ENCODE data around the gene IFNA7. TPM values are rescaled to one million over a fixed set of nuclear protein-coding genes. Genes with fewer than 3 reads are reported as not detected.
"Not testable (repeated sequence)": the region's sequence is repeated elsewhere in the genome, so short reads cannot be mapped to it uniquely, and the experiment has no call there.

IFNA7 gene
- total RNA-seq, 1 donor from 2014 or later = not detected

- Mint-ChIP-seq H3K4me3 (ENCODE audit: unreplicated experiment) (no peak overlapping the region), H3K27me3 (ENCODE audit: unreplicated experiment) (peaks cover 2% of the 10 kb centered on the region)
- TF ChIP-seq CTCF (IDR thresholded peaks at IDR 0.05; ENCODE audit: partially characterized antibody, unreplicated experiment) = no peak
Observed at GRCh38 chr9:21234153-21234687, 32.2 kb upstream of the IFNA7 start.

GRCh38 chr9:21233258-21233657 is 31.3 kb upstream of the IFNA7 start:
- no peaks in the 10 kb centered on the region for H3K36me3 Mint-ChIP-seq (ENCODE audit: unreplicated experiment)
- no peak overlapping the region for H3K4me3 Mint-ChIP-seq (ENCODE audit: unreplicated experiment)
- H3K27ac Mint-ChIP-seq (ENCODE audit: unreplicated experiment) = no peak overlapping the region
- H3K9me3 Mint-ChIP-seq (ENCODE audit: unreplicated experiment) = no peaks in the 10 kb centered on the region
- no peak for TF ChIP-seq CTCF (IDR thresholded peaks at IDR 0.05; ENCODE audit: partially characterized antibody, unreplicated experiment)
- peaks cover 2% of the 10 kb centered on the region for H3K27me3 Mint-ChIP-seq (ENCODE audit: unreplicated experiment)
- H3K4me1 Mint-ChIP-seq (ENCODE audit: low read depth, unreplicated experiment) = no peaks in the 10 kb centered on the region
- no peak for DNase-seq

More at GRCh38 chr9:21234153-21234687, 32.2 kb upstream of the IFNA7 start:
- H3K4me1 Mint-ChIP-seq (ENCODE audit: low read depth, unreplicated experiment) = no peaks in the 10 kb centered on the region
- no peaks in the 10 kb centered on the region for H3K36me3 Mint-ChIP-seq (ENCODE audit: unreplicated experiment)
- H3K27ac Mint-ChIP-seq (ENCODE audit: unreplicated experiment) = no peak overlapping the region
- H3K9me3 Mint-ChIP-seq (ENCODE audit: unreplicated experiment) = no peaks in the 10 kb centered on the region
- no peak for DNase-seq

GRCh38 chr9:21228122-21228521 is 26.1 kb upstream of the IFNA7 start, which contains the start of gene IFNA17:
TSS of gene IFNA17 (minus strand) at chr9:21228222. CDS start at chr9:21228173, 49 bp downstream.
- Mint-ChIP-seq H3K27ac (ENCODE audit: unreplicated experiment) (no peak within 1 kb of the TSS), H3K9me3 (ENCODE audit: unreplicated experiment) (no peaks in the 10 kb centered on the region), H3K36me3 (ENCODE audit: unreplicated experiment) (no peaks in the 10 kb centered on the region), H3K27me3 (ENCODE audit: unreplicated experiment) (no peaks in the 10 kb centered on the region), H3K4me3 (ENCODE audit: unreplicated experiment) (no peak within 1 kb of the TSS), H3K4me1 (ENCODE audit: low read depth, unreplicated experiment) (no peaks in the 10 kb centered on the region)
- DNase-seq = no peak
- TF ChIP-seq CTCF (IDR thresholded peaks at IDR 0.05; ENCODE audit: partially characterized antibody, unreplicated experiment) = no peak

GRCh38 chr9:21217211-21217610 is 15.2 kb upstream of the IFNA7 start, which contains the start of gene IFNA16:
TSS of gene IFNA16 (minus strand) at chr9:21217311. CDS start at chr9:21217305, 6 bp downstream.
- H3K36me3 Mint-ChIP-seq (ENCODE audit: unreplicated experiment); H3K27ac Mint-ChIP-seq (ENCODE audit: unreplicated experiment); H3K4me1 Mint-ChIP-seq (ENCODE audit: low read depth, unreplicated experiment); H3K4me3 Mint-ChIP-seq (ENCODE audit: unreplicated experiment); H3K27me3 Mint-ChIP-seq (ENCODE audit: unreplicated experiment); H3K9me3 Mint-ChIP-seq (ENCODE audit: unreplicated experiment); DNase-seq: not testable (repeated sequence)

- not testable (repeated sequence) for H3K9me3 Mint-ChIP-seq (ENCODE audit: unreplicated experiment); H3K27ac Mint-ChIP-seq (ENCODE audit: unreplicated experiment); H3K4me1 Mint-ChIP-seq (ENCODE audit: low read depth, unreplicated experiment); DNase-seq; H3K36me3 Mint-ChIP-seq (ENCODE audit: unreplicated experiment); H3K27me3 Mint-ChIP-seq (ENCODE audit: unreplicated experiment); H3K4me3 Mint-ChIP-seq (ENCODE audit: unreplicated experiment)
Observed at GRCh38 chr9:21213411-21214326, 11.7 kb upstream of the IFNA7 start.

- not testable (repeated sequence) for H3K36me3 Mint-ChIP-seq (ENCODE audit: unreplicated experiment); DNase-seq; H3K9me3 Mint-ChIP-seq (ENCODE audit: unreplicated experiment); H3K27ac Mint-ChIP-seq (ENCODE audit: unreplicated experiment); H3K27me3 Mint-ChIP-seq (ENCODE audit: unreplicated experiment); H3K4me1 Mint-ChIP-seq (ENCODE audit: low read depth, unreplicated experiment); H3K4me3 Mint-ChIP-seq (ENCODE audit: unreplicated experiment)
Observed at GRCh38 chr9:21212160-21212559, 10.2 kb upstream of the IFNA7 start.

- H3K4me3 Mint-ChIP-seq (ENCODE audit: unreplicated experiment) = not testable (repeated sequence)
Observed at GRCh38 chr9:21210782-21211181, 8.8 kb upstream of the IFNA7 start.

More at GRCh38 chr9:21210782-21211181, 8.8 kb upstream of the IFNA7 start:
- H3K4me1 Mint-ChIP-seq (ENCODE audit: low read depth, unreplicated experiment); H3K27me3 Mint-ChIP-seq (ENCODE audit: unreplicated experiment); H3K9me3 Mint-ChIP-seq (ENCODE audit: unreplicated experiment); H3K27ac Mint-ChIP-seq (ENCODE audit: unreplicated experiment); DNase-seq; H3K36me3 Mint-ChIP-seq (ENCODE audit: unreplicated experiment): not testable (repeated sequence)

All from glutamatergic neuron (in vitro differentiated cells).